ENCODE measurements around the gene SF3B3. TPM values are rescaled to one million over a fixed set of nuclear protein-coding genes. Genes with fewer than 3 reads are reported as not detected.

The SF3B3 gene
- total and polyA plus RNA-seq, 2 of the 13 experiments (the other 11 are each of a cell fraction or from before 2014, with no cell fraction given), result 157 to 500 TPM

DNA sequence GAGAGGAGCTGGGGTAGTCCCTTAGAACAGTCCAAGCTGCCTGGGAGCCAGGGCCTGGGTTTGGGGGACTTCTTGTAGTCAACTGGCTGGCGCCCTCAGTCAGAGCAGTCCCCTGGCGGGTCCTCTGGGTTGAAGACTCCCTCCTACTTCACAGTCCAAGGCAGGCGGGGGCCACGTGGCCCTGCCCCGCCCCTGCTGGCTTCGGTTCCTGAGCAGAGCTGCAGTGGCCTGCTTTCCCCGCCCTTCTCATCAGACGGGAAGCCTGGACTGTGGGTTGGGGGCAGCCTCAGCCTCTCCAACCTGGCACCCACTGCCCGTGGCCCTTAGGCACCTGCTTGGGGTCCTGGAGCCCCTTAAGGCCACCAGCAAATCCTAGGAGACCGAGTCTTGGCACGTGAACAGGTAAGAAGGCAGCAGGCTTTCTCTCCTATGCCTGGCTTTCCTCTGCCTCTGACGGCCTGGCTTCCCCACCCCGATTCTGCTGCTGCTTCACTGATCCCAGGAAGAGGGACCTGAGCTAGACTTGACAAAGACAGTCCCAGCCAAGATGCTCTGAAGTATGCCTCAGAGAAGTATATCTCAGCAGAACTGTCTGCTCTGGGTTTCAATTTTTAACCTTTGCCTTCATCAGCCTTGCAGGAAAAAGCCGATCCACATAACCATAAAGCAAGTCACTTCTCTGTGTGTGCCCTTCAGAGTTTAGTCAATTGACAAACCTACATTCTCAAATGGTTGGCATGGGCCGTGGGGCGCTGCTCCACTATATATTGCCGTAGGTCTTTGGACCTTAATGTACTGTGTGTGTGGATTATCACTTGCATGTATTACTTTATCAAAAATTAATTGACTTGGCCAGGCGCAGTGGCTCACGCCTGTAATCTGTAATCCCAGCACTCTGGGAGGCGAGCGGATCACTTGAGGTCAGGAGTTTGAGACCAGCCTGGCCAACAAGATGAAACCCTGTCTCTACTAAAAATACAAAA, 56.3 kb downstream of the SF3B3 start (continued):
- TF ChIP-seq ZNF574 (CRISPR knock-in tag; IDR thresholded peaks at IDR 0.05) (0 out of 2 replicates have a peak, but pooled peaks have one; percentile 10), BORCS8-MEF2B (CRISPR knock-in tag; IDR thresholded peaks at IDR 0.05) (0 out of 2 replicates have a peak, but pooled peaks have one; percentile 36), ZNF224 (CRISPR knock-in tag; IDR thresholded peaks at IDR 0.05) (no peak), ZMAT3 (CRISPR knock-in tag; conservative IDR thresholded peaks at IDR 0.05) (0 out of 2 replicates have a peak, but pooled peaks have one; percentile 25), ZNF556 (CRISPR knock-in tag; IDR thresholded peaks at IDR 0.05; ENCODE audit: borderline replicate concordance) (0 out of 2 replicates have a peak, but pooled peaks have one; percentile 25), FOXO4 (CRISPR knock-in tag; conservative IDR thresholded peaks at IDR 0.05) (0 out of 2 replicates have a peak, but pooled peaks have one; percentile 47), MED8 (CRISPR knock-in tag; IDR thresholded peaks at IDR 0.05; ENCODE audit: insufficient replicate concordance) (no peak), RCOR2 (CRISPR knock-in tag; IDR thresholded peaks at IDR 0.05) (no peak), ZNF484 (CRISPR knock-in tag; IDR thresholded peaks at IDR 0.05; ENCODE audit: borderline replicate concordance, low read depth) (no peak), ZNF563 (CRISPR knock-in tag; IDR thresholded peaks at IDR 0.05) (peak; percentile 74; the same call in 1 of the 2 replicates), ARHGAP35 (CRISPR knock-in tag; IDR thresholded peaks at IDR 0.05; ENCODE audit: borderline replicate concordance) (no peak), ATF5 (CRISPR knock-in tag; IDR thresholded peaks at IDR 0.05; ENCODE audit: low read depth) (no peak), PTBP1 (IDR thresholded peaks at IDR 0.05; ENCODE audit: low read depth, low read length, poor library complexity, severe bottlenecking) (no peak), ZNF841 (CRISPR knock-in tag; IDR thresholded peaks at IDR 0.05; ENCODE audit: borderline replicate concordance) (no peak), ZFX (CRISPR knock-in tag; IDR thresholded peaks at IDR 0.05; ENCODE audit: low read depth) (0 out of 2 replicates have a peak, but pooled peaks have one; percentile 40)
- TF ChIP-seq, protein P1, sequence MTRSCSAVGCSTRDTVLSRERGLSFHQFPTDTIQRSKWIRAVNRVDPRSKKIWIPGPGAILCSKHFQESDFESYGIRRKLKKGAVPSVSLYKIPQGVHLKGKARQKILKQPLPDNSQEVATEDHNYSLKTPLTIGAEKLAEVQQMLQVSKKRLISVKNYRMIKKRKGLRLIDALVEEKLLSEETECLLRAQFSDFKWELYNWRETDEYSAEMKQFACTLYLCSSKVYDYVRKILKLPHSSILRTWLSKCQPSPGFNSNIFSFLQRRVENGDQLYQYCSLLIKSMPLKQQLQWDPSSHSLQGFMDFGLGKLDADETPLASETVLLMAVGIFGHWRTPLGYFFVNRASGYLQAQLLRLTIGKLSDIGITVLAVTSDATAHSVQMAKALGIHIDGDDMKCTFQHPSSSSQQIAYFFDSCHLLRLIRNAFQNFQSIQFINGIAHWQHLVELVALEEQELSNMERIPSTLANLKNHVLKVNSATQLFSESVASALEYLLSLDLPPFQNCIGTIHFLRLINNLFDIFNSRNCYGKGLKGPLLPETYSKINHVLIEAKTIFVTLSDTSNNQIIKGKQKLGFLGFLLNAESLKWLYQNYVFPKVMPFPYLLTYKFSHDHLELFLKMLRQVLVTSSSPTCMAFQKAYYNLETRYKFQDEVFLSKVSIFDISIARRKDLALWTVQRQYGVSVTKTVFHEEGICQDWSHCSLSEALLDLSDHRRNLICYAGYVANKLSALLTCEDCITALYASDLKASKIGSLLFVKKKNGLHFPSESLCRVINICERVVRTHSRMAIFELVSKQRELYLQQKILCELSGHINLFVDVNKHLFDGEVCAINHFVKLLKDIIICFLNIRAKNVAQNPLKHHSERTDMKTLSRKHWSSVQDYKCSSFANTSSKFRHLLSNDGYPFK (CRISPR knock-in tag; IDR thresholded peaks at IDR 0.05; ENCODE audit: borderline replicate concordance), result 0 out of 2 replicates have a peak, but pooled peaks have one; percentile 27
- TF ChIP-seq, protein P2, sequence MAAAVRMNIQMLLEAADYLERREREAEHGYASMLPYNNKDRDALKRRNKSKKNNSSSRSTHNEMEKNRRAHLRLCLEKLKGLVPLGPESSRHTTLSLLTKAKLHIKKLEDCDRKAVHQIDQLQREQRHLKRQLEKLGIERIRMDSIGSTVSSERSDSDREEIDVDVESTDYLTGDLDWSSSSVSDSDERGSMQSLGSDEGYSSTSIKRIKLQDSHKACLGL (CRISPR knock-in tag; IDR thresholded peaks at IDR 0.05), result 0 out of 2 replicates have a peak, but pooled peaks have one; percentile 42
